OCI-LY3 (cell line): ENCODE results near the gene RING1.
A peak's percentile ranks its signal among the peaks of the same experiment; 100 is the strongest.

Experiments
- EZH2phosphoT487 ChIP-seq: fragments of 200-600 bp; shearing (Covaris generic); IDR thresholded peaks from 2 replicates; pipeline ENCODE4 v1.6.1; 2018; ENCODE audit warnings: antibody characterized with exemption, mixed run types, low read depth
- TF ChIP-seq, protein P1 (sequence below): fragments of 200-600, 300-600 bp; sonication (generic); IDR thresholded peaks from 2 replicates; pipeline ENCODE4 v1.5.1; 2014; ENCODE audit warnings: antibody characterized with exemption, low read length, low read depth

DNA sequence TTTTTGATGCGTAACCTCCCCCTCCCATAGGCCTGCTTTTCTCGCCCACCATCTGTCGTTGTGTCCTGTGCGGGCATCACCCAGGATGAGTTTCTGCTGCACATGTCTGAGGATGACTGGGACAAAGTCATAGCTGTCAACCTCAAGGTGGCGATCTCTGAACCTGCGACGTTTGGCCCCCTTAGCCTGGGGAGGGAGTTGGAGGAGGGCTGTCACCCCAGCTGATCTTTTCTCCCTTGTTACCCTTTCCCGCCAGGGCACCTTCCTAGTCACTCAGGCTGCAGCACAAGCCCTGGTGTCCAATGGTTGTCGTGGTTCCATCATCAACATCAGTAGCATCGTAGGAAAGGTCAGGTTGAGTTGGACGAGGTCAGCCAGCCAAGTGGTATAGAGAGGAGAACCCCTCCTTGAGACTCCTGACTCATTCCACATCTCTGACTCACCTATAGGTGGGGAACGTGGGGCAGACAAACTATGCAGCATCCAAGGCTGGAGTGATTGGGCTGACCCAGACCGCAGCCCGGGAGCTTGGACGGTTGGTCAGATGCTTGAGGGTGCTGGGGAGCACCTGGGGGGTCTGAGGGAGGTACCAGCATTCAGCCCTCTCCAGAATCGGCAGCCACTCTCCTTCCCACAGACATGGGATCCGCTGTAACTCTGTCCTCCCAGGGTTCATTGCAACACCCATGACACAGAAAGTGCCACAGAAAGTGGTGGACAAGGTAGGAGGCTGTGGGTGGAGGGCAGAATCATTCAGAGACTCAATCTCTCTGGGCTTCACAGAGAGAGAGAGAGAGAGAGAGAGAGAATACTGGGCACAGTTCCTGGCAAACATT is 2.9 kb upstream of the RING1 start:
- TF ChIP-seq, protein P1, sequence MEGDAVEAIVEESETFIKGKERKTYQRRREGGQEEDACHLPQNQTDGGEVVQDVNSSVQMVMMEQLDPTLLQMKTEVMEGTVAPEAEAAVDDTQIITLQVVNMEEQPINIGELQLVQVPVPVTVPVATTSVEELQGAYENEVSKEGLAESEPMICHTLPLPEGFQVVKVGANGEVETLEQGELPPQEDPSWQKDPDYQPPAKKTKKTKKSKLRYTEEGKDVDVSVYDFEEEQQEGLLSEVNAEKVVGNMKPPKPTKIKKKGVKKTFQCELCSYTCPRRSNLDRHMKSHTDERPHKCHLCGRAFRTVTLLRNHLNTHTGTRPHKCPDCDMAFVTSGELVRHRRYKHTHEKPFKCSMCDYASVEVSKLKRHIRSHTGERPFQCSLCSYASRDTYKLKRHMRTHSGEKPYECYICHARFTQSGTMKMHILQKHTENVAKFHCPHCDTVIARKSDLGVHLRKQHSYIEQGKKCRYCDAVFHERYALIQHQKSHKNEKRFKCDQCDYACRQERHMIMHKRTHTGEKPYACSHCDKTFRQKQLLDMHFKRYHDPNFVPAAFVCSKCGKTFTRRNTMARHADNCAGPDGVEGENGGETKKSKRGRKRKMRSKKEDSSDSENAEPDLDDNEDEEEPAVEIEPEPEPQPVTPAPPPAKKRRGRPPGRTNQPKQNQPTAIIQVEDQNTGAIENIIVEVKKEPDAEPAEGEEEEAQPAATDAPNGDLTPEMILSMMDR, result peak; percentile 38
- TF ChIP-seq EZH2phosphoT487, result no peak
